Astrocyte of the cerebellum (primary cell): ENCODE results near the gene NPIPB4.
"Not testable (repeated sequence)": the region's sequence is repeated elsewhere in the genome, so short reads cannot be mapped to it uniquely, and the experiment has no call there.

ENCODE experiments used
- DNase-seq: peaks from one replicate; pipeline ENCODE4 v3.0.0-alpha.2; 2011; ENCODE audit warnings: low read depth
- H3K4me3 ChIP-seq: 2 replicates; pipeline ENCODE4 v1.5.1; 2011; ENCODE audit warnings: mild to moderate bottlenecking, low read depth, low read length, moderate library complexity
- in situ Hi-C: cut with HindIII; loops from 2 replicates; pipeline ENCODE4 v1.10.0; 2017; ENCODE audit warnings: low sequenced_read_pairs

The NPIPB4 gene

GRCh38 chr16:21857656-21858055, at the start of gene NPIPB4:
Gene NPIPB4, minus strand, starts transcription at chr16:21857756. Its CDS starts 378 bp downstream, at chr16:21857378.
- in situ Hi-C loops, H3K4me3 ChIP-seq, DNase-seq: not testable (repeated sequence)

- in situ Hi-C loops, H3K4me3 ChIP-seq, DNase-seq: not testable (repeated sequence)
Measured at GRCh38 chr16:21898998-21899397, 41.4 kb upstream of the NPIPB4 start.

- DNase-seq, H3K4me3 ChIP-seq, in situ Hi-C loops: not testable (repeated sequence)
Measured at GRCh38 chr16:21881988-21882387, 24.4 kb upstream of the NPIPB4 start.

- in situ Hi-C loops, H3K4me3 ChIP-seq, DNase-seq: not testable (repeated sequence)
Measured at GRCh38 chr16:21837186-21837585, 20.4 kb downstream of the NPIPB4 start.

- in situ Hi-C loops, H3K4me3 ChIP-seq, DNase-seq: not testable (repeated sequence)
Measured at GRCh38 chr16:21836334-21836733, 21.2 kb downstream of the NPIPB4 start.

- H3K4me3 ChIP-seq, DNase-seq, in situ Hi-C loops: not testable (repeated sequence)
Measured at GRCh38 chr16:21835747-21836146, 21.8 kb downstream of the NPIPB4 start.

- DNase-seq, H3K4me3 ChIP-seq, in situ Hi-C loops: not testable (repeated sequence)
Measured at GRCh38 chr16:21834211-21834610, 23.3 kb downstream of the NPIPB4 start.

GRCh38 chr16:21829929-21830328, 27.6 kb downstream of the NPIPB4 start:
- DNase-seq, H3K4me3 ChIP-seq, in situ Hi-C loops: not testable (repeated sequence)

GRCh38 chr16:21826067-21826706, 31.4 kb downstream of the NPIPB4 start:
- in situ Hi-C loops, H3K4me3 ChIP-seq, DNase-seq: not testable (repeated sequence)

- DNase-seq, H3K4me3 ChIP-seq, in situ Hi-C loops: not testable (repeated sequence)
Measured at GRCh38 chr16:21825526-21825925, 32.0 kb downstream of the NPIPB4 start.

GRCh38 chr16:21823258-21823657, 34.3 kb downstream of the NPIPB4 start:
- H3K4me3 ChIP-seq, DNase-seq, in situ Hi-C loops: not testable (repeated sequence)

- H3K4me3 ChIP-seq, result peak overlapping the region; percentile 42
- not testable (repeated sequence) for DNase-seq
Measured at GRCh38 chr16:21820908-21821465, 36.6 kb downstream of the NPIPB4 start.

GRCh38 chr16:21820028-21820907, 37.3 kb downstream of the NPIPB4 start:
- H3K4me3 ChIP-seq, result peak overlapping the region; percentile 42
- in situ Hi-C loops, result not testable (repeated sequence)
- peak; percentile 20 for DNase-seq

More at GRCh38 chr16:21820908-21821465, 36.6 kb downstream of the NPIPB4 start:
- in situ Hi-C loops, result not testable (repeated sequence)

GRCh38 chr16:21819617-21820016, 37.9 kb downstream of the NPIPB4 start:
- in situ Hi-C loops, DNase-seq: not testable (repeated sequence)
- peak overlapping the region; percentile 42 for H3K4me3 ChIP-seq

- H3K4me3 ChIP-seq, DNase-seq, in situ Hi-C loops: not testable (repeated sequence)
Measured at GRCh38 chr16:21817012-21817411, 40.5 kb downstream of the NPIPB4 start.

- H3K4me3 ChIP-seq, in situ Hi-C loops, DNase-seq: not testable (repeated sequence)
Measured at GRCh38 chr16:21815694-21816093, 41.9 kb downstream of the NPIPB4 start.

GRCh38 chr16:21802375-21802663, 55.2 kb downstream of the NPIPB4 start:
- H3K4me3 ChIP-seq, DNase-seq, in situ Hi-C loops: not testable (repeated sequence)
